HEK293 (cell line): Measurements from ENCODE around the gene HDDC3.

Experiments used
- CTCF ChIA-PET: fragments of 350-600 bp; formaldehyde crosslinking; extraction: SDS; loops from one replicate; lab custom pipeline; 2021; ENCODE audit warnings: antibody characterized with exemption; lab: Yijun Ruan, JAX
- POLR2A ChIA-PET: fragments of 300-600 bp; formaldehyde crosslinking; extraction: SDS; loops from one replicate; lab custom pipeline; 2020; ENCODE audit warnings: antibody characterized with exemption, inconsistent platforms; lab: Yijun Ruan, JAX
- H3K27ac ChIP-seq: fragments of 200-500 bp; sonication (Bioruptor generic); 2 replicates; pipeline ENCODE4 v1.5.1; 2014; ENCODE audit warnings: low read depth, low read length, control low read depth, inconsistent platforms; ENCODE audit errors: extremely low read depth
- H3K36me3 ChIP-seq, 2 experiments: fragments of 200-500 bp in 1 of 2; sonication (Bioruptor generic) in 1 of 2; 1 replicate in 1 of 2; 2 replicates in 1 of 2; pipeline ENCODE4 v1.5.1; 2014 to 2017; ENCODE audit warnings: inconsistent platforms in 2 of 2, low read length in 2 of 2; ENCODE audit not compliant: control insufficient read depth in 2 of 2, insufficient read depth in 1 of 2
- H3K4me1 ChIP-seq: fragments of 200-500 bp; sonication (Bioruptor generic); 2 replicates; pipeline ENCODE4 v1.5.1; 2014; ENCODE audit warnings: mild to moderate bottlenecking, low read length, inconsistent platforms; ENCODE audit not compliant: control insufficient read depth, insufficient read depth
- H3K4me3 ChIP-seq: 2 replicates; pipeline ENCODE4 v1.5.1; 2011; ENCODE audit warnings: low read depth, mild to moderate bottlenecking, control low read depth, low read length, moderate library complexity
- H3K9me3 ChIP-seq: fragments of 200-500 bp; sonication (Bioruptor generic); 2 replicates; pipeline ENCODE4 v1.5.1; 2014; ENCODE audit warnings: low read depth, low read length, inconsistent platforms; ENCODE audit not compliant: control insufficient read depth, insufficient read depth
- BCL11A ChIP-seq: fragments of 450-650 bp; formaldehyde crosslinking; IDR thresholded peaks from 2 replicates; pipeline ENCODE4 v1.5.1; 2016; ENCODE audit warnings: low read depth, missing biosample characterization, missing genetic modification characterization
- KLF16 ChIP-seq: fragments of 450-650 bp; formaldehyde crosslinking; IDR thresholded peaks from 2 replicates; pipeline ENCODE4 v1.5.1; 2017; ENCODE audit warnings: missing biosample characterization, missing genetic modification characterization
- KLF9 ChIP-seq: fragments of 450-650 bp; formaldehyde crosslinking; IDR thresholded peaks from 2 replicates; pipeline ENCODE4 v1.5.1; 2016; ENCODE audit warnings: missing biosample characterization, missing genetic modification characterization, low read depth
- ZIC2 ChIP-seq: fragments of 450-650 bp; formaldehyde crosslinking; IDR thresholded peaks from 2 replicates; pipeline ENCODE4 v1.5.1; 2016; ENCODE audit warnings: missing biosample characterization, missing genetic modification characterization
- ZNF155 ChIP-seq: fragments of 450-650 bp; formaldehyde crosslinking; IDR thresholded peaks from 2 replicates; pipeline ENCODE4 v1.5.1; 2016; ENCODE audit warnings: missing biosample characterization, missing genetic modification characterization
- ZNF24 ChIP-seq: fragments of 450-650 bp; formaldehyde crosslinking; IDR thresholded peaks from 2 replicates; pipeline ENCODE4 v1.5.1; 2016; ENCODE audit warnings: missing biosample characterization, missing genetic modification characterization
- ZNF354C ChIP-seq: fragments of 450-650 bp; formaldehyde crosslinking; IDR thresholded peaks from 2 replicates; pipeline ENCODE4 v1.5.1; 2016; ENCODE audit warnings: missing biosample characterization, missing genetic modification characterization, low read depth, borderline replicate concordance
- ZNF426 ChIP-seq: fragments of 450-650 bp; formaldehyde crosslinking; IDR thresholded peaks from 2 replicates; pipeline ENCODE4 v1.5.1; 2017; ENCODE audit warnings: missing biosample characterization, missing genetic modification characterization, mild to moderate bottlenecking, inconsistent platforms, moderate library complexity
- ZNF548 ChIP-seq: fragments of 450-650 bp; formaldehyde crosslinking; IDR thresholded peaks from 2 replicates; pipeline ENCODE4 v1.5.1; 2016; ENCODE audit warnings: missing biosample characterization, missing genetic modification characterization
- ZNF561 ChIP-seq: fragments of 450-650 bp; IDR thresholded peaks from 2 replicates; pipeline ENCODE4 v1.5.1; 2018; ENCODE audit warnings: missing biosample characterization, missing genetic modification characterization, borderline replicate concordance
- ZNF623 ChIP-seq: fragments of 450-650 bp; formaldehyde crosslinking; IDR thresholded peaks from 2 replicates; pipeline ENCODE4 v1.5.1; 2016; ENCODE audit warnings: missing biosample characterization, missing genetic modification characterization
- ZNF664 ChIP-seq: fragments of 450-650 bp; formaldehyde crosslinking; IDR thresholded peaks from 2 replicates; pipeline ENCODE4 v1.5.1; 2016; ENCODE audit warnings: missing biosample characterization, missing genetic modification characterization
- ZNF707 ChIP-seq: fragments of 450-650 bp; formaldehyde crosslinking; IDR thresholded peaks from 2 replicates; pipeline ENCODE4 v1.5.1; 2016; ENCODE audit warnings: missing biosample characterization, missing genetic modification characterization
- ZSCAN16 ChIP-seq: fragments of 450-650 bp; formaldehyde crosslinking; IDR thresholded peaks from 2 replicates; pipeline ENCODE4 v1.5.1; 2016; ENCODE audit warnings: missing biosample characterization, missing genetic modification characterization
- TF ChIP-seq, protein P1 (sequence below): fragments of 450-650 bp; formaldehyde crosslinking; IDR thresholded peaks from 2 replicates; pipeline ENCODE4 v1.5.1; 2016; ENCODE audit warnings: missing biosample characterization, missing genetic modification characterization
- TF ChIP-seq, protein P2 (sequence below): fragments of 450-650 bp; formaldehyde crosslinking; IDR thresholded peaks from 2 replicates; pipeline ENCODE4 v1.5.1; 2016; ENCODE audit warnings: missing biosample characterization, missing genetic modification characterization
- TF ChIP-seq, protein P3 (sequence below): fragments of 450-650 bp; formaldehyde crosslinking; IDR thresholded peaks from 2 replicates; pipeline ENCODE4 v1.5.1; 2016; ENCODE audit warnings: missing biosample characterization, missing genetic modification characterization

The HDDC3 gene

DNA sequence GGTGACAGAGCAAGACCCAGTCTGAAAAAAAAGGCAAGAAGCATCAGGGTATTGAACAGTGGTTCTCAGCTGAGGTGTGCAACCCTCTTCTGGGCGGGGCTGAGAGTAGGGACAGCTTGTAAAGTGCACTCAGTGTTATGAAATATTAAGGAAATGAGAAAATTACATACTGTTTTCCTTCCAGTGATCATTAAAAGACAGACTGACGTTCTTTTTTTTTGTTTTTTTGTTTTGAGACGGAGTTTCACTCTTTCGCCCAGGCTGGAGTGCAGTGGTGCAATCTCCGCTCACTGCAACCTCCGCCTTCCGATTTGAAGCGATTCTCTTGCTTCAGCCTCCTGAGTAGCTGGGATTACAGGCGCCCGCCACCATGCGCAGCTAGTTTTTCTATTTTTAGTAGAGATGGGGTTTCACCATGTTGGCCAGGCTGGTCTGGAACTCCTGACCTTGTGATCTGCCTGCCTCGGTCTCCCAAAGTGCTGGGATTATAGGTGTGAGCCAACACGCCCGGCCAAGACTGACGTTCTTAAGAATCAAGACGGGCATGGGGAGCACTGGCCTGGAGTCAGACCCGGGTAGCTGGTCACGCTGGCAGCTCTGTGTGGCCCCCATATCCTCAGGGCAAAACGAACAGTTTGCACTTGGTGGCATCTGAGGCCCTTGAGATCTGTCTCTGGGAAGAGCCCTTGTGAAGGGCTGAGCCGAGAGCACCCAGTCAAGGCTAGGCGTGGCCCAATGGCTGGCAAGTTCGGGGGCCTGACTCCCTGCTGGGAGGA, 17.9 kb downstream of the HDDC3 start:
- Histone ChIP-seq H3K4me3 (no peak overlapping the region), H3K4me1 (no peaks in the 10 kb centered on the region), H3K9me3 (no peaks in the 10 kb centered on the region), H3K36me3 (peaks cover 26 to 97% of the 10 kb centered on the region in 2 experiments), H3K27ac (no peak overlapping the region)
- POLR2A ChIA-PET: interaction anchor here (0.8 to 1.4 kb wide), 5 partner anchors 8 to 40 kb away, joined by 3 to 4 read pairs (median 3); partner anchors contain the start of genes MAN2A2 and RCCD1
- CTCF ChIA-PET: interaction anchor here (0.6 to 2.9 kb wide), 5 partner anchors 17 to 141 kb away, joined by 3 to 10 read pairs (median 3); partner anchors contain the start of genes HDDC3 and UNC45A
- TF ChIP-seq ZNF24 (tag by site-specific recombination) (no peak), ZNF548 (tag by site-specific recombination) (no peak), ZNF354C (tag by site-specific recombination) (no peak), KLF16 (tag by site-specific recombination) (no peak), ZNF707 (no peak), ZSCAN16 (tag by site-specific recombination) (no peak), KLF9 (tag by site-specific recombination) (no peak), ZNF561 (tag by site-specific recombination) (no peak), BCL11A (tag by site-specific recombination) (no peak), ZNF155 (tag by site-specific recombination) (no peak), ZNF426 (tag by site-specific recombination) (no peak), ZNF664 (tag by site-specific recombination) (no peak), ZIC2 (tag by site-specific recombination) (no peak), ZNF623 (no peak)
- TF ChIP-seq, protein P1, sequence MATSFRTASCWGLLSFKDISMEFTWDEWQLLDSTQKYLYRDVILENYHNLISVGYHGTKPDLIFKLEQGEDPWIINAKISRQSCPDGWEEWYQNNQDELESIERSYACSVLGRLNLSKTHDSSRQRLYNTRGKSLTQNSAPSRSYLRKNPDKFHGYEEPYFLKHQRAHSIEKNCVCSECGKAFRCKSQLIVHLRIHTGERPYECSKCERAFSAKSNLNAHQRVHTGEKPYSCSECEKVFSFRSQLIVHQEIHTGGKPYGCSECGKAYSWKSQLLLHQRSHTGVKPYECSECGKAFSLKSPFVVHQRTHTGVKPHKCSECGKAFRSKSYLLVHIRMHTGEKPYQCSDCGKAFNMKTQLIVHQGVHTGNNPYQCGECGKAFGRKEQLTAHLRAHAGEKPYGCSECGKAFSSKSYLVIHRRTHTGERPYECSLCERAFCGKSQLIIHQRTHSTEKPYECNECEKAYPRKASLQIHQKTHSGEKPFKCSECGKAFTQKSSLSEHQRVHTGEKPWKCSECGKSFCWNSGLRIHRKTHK (tag by site-specific recombination): no peak
- TF ChIP-seq, protein P2, sequence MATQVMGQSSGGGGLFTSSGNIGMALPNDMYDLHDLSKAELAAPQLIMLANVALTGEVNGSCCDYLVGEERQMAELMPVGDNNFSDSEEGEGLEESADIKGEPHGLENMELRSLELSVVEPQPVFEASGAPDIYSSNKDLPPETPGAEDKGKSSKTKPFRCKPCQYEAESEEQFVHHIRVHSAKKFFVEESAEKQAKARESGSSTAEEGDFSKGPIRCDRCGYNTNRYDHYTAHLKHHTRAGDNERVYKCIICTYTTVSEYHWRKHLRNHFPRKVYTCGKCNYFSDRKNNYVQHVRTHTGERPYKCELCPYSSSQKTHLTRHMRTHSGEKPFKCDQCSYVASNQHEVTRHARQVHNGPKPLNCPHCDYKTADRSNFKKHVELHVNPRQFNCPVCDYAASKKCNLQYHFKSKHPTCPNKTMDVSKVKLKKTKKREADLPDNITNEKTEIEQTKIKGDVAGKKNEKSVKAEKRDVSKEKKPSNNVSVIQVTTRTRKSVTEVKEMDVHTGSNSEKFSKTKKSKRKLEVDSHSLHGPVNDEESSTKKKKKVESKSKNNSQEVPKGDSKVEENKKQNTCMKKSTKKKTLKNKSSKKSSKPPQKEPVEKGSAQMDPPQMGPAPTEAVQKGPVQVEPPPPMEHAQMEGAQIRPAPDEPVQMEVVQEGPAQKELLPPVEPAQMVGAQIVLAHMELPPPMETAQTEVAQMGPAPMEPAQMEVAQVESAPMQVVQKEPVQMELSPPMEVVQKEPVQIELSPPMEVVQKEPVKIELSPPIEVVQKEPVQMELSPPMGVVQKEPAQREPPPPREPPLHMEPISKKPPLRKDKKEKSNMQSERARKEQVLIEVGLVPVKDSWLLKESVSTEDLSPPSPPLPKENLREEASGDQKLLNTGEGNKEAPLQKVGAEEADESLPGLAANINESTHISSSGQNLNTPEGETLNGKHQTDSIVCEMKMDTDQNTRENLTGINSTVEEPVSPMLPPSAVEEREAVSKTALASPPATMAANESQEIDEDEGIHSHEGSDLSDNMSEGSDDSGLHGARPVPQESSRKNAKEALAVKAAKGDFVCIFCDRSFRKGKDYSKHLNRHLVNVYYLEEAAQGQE (tag by site-specific recombination): no peak
- TF ChIP-seq, protein P3, sequence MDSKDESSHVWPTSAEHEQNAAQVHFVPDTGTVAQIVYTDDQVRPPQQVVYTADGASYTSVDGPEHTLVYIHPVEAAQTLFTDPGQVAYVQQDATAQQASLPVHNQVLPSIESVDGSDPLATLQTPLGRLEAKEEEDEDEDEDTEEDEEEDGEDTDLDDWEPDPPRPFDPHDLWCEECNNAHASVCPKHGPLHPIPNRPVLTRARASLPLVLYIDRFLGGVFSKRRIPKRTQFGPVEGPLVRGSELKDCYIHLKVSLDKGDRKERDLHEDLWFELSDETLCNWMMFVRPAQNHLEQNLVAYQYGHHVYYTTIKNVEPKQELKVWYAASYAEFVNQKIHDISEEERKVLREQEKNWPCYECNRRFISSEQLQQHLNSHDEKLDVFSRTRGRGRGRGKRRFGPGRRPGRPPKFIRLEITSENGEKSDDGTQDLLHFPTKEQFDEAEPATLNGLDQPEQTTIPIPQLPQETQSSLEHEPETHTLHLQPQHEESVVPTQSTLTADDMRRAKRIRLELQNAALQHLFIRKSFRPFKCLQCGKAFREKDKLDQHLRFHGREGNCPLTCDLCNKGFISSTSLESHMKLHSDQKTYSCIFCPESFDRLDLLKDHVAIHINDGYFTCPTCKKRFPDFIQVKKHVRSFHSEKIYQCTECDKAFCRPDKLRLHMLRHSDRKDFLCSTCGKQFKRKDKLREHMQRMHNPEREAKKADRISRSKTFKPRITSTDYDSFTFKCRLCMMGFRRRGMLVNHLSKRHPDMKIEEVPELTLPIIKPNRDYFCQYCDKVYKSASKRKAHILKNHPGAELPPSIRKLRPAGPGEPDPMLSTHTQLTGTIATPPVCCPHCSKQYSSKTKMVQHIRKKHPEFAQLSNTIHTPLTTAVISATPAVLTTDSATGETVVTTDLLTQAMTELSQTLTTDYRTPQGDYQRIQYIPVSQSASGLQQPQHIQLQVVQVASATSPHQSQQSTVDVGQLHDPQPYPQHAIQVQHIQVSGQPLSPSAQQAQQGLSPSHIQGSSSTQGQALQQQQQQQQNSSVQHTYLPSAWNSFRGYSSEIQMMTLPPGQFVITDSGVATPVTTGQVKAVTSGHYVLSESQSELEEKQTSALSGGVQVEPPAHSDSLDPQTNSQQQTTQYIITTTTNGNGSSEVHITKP: no peak
